ENCODE data around the gene DHRS2.

The DHRS2 gene

GRCh38 chr14:23669441-23669840 is 33.3 kb downstream of the DHRS2 start (continued):
- TF ChIP-seq CSRNP3 (CRISPR knock-in tag; IDR thresholded peaks at IDR 0.05): no peak
- no peak for TF ChIP-seq ZNF565 (CRISPR knock-in tag; conservative IDR thresholded peaks at IDR 0.05; ENCODE audit: low read depth)
- TF ChIP-seq ZC3H10 (CRISPR knock-in tag; IDR thresholded peaks at IDR 0.05): no peak
- TF ChIP-seq TOX (CRISPR knock-in tag; IDR thresholded peaks at IDR 0.05; ENCODE audit: borderline replicate concordance): no peak

- TF ChIP-seq PATZ1 (CRISPR knock-in tag; IDR thresholded peaks at IDR 0.05; ENCODE audit: borderline replicate concordance) (no peak), ZFP3 (CRISPR knock-in tag; IDR thresholded peaks at IDR 0.05) (no peak), SNAI2 (CRISPR knock-in tag; IDR thresholded peaks at IDR 0.05) (no peak)
- no peak for ATAC-seq
Measured at GRCh38 chr14:23670481-23670880, 34.3 kb downstream of the DHRS2 start.

GRCh38 chr14:23672200-23672599 is 36.0 kb downstream of the DHRS2 start:
- no peak for ATAC-seq
- no peak for TF ChIP-seq POU6F1 (CRISPR knock-in tag; IDR thresholded peaks at IDR 0.05; ENCODE audit: borderline replicate concordance, low read depth)
- TF ChIP-seq PATZ1 (CRISPR knock-in tag; IDR thresholded peaks at IDR 0.05; ENCODE audit: borderline replicate concordance): no peak
- no peak for TF ChIP-seq CSRNP3 (CRISPR knock-in tag; IDR thresholded peaks at IDR 0.05)
- TF ChIP-seq ZNF565 (CRISPR knock-in tag; conservative IDR thresholded peaks at IDR 0.05; ENCODE audit: low read depth): no peak
- no peak for TF ChIP-seq TOX (CRISPR knock-in tag; IDR thresholded peaks at IDR 0.05; ENCODE audit: borderline replicate concordance)
- TF ChIP-seq ESRRG (CRISPR knock-in tag; IDR thresholded peaks at IDR 0.05): no peak
- no peak for TF ChIP-seq ARNTL (CRISPR knock-in tag; IDR thresholded peaks at IDR 0.05; ENCODE audit: borderline replicate concordance, low read depth)
- TF ChIP-seq TCF4 (CRISPR knock-in tag; IDR thresholded peaks at IDR 0.05; ENCODE audit: borderline replicate concordance): no peak
- TF ChIP-seq ZNF70 (CRISPR knock-in tag; IDR thresholded peaks at IDR 0.05): no peak
- no peak for TF ChIP-seq BACH2 (CRISPR knock-in tag; IDR thresholded peaks at IDR 0.05; ENCODE audit: borderline replicate concordance)
- no peak for TF ChIP-seq PPARA (CRISPR knock-in tag; IDR thresholded peaks at IDR 0.05; ENCODE audit: borderline replicate concordance)

GRCh38 chr14:23675337-23675736 is 39.2 kb downstream of the DHRS2 start:
- no peak for ATAC-seq
- TF ChIP-seq GLIS3 (CRISPR knock-in tag; IDR thresholded peaks at IDR 0.05) (no peak), CREB5 (CRISPR knock-in tag; IDR thresholded peaks at IDR 0.05; ENCODE audit: low read depth) (no peak), SNAI2 (CRISPR knock-in tag; IDR thresholded peaks at IDR 0.05) (no peak), ISL1 (CRISPR knock-in tag; IDR thresholded peaks at IDR 0.05) (no peak)

All from SK-N-SH treated with all-trans-retinoic acid at 6 μM for 48 hours (cell line).